Activated CD4-positive, alpha-beta memory T cell treated with anti-CD3 and anti-CD28 coated beads for 36 hours (primary cell): Measurements from ENCODE around the gene DAPK2. TPM values are rescaled to one million over a fixed set of nuclear protein-coding genes. Genes with fewer than 3 reads are reported as not detected.
"Not testable (repeated sequence)": the region's sequence is repeated elsewhere in the genome, so short reads cannot be mapped to it uniquely, and the experiment has no call there.

Source experiments
- CTCF ChIA-PET: fragments of 350-600 bp; sonication (Branson Sonifier 250); formaldehyde crosslinking; loops from one replicate; lab custom pipeline; 2021; ENCODE audit warnings: antibody characterized with exemption, inconsistent platforms; lab: Charles Lee
- POLR2A ChIA-PET: fragments of 350-600 bp; sonication (Branson Sonifier 250); formaldehyde crosslinking; loops from one replicate; lab custom pipeline; 2021; ENCODE audit warnings: antibody characterized with exemption; lab: Charles Lee
- DNase-seq: peaks from one replicate; pipeline ENCODE4 v3.0.0-alpha.2; 2020
- H3K27ac Mint-ChIP-seq: one replicate; pipeline ENCODE4 v1.8.0; 2021; ENCODE audit warnings: mixed read lengths
- H3K27me3 Mint-ChIP-seq: one replicate; pipeline ENCODE4 v1.8.0; 2021; ENCODE audit warnings: mixed read lengths
- H3K36me3 Mint-ChIP-seq: one replicate; pipeline ENCODE4 v1.8.0; 2021; ENCODE audit warnings: mixed read lengths
- H3K4me1 Mint-ChIP-seq: one replicate; pipeline ENCODE4 v1.8.0; 2021; ENCODE audit warnings: low read depth, mixed read lengths
- H3K4me3 Mint-ChIP-seq: one replicate; pipeline ENCODE4 v1.8.0; 2021; ENCODE audit warnings: mild to moderate bottlenecking, mixed read lengths
- H3K9me3 Mint-ChIP-seq: one replicate; pipeline ENCODE4 v1.8.0; 2021; ENCODE audit warnings: mixed read lengths
- intact Hi-C: fragments of 100-400 bp; cut with micrococcal nuclease; formaldehyde crosslinking; loops from one replicate; pipeline ENCODE4 v1.15.1; 2023
- total RNA-seq, 2 experiments: library from RNA; stranded (reverse); gene quantifications; one replicate each; pipeline ENCODE4 v1.2.3, GENCODE V29; 2021

DAPK2 gene
- under 1 TPM; 0.81 to 0.87 TPM for total RNA-seq

- intact Hi-C loops: loop anchor here (1.0 to 10.0 kb wide), 6 partner anchors 37 to 294 kb away; partner anchors contain the start of gene HERC1
- no peaks in the 10 kb centered on the region for H3K9me3 Mint-ChIP-seq
- H3K27me3 Mint-ChIP-seq: peaks cover 17% of the 10 kb centered on the region
- H3K27ac Mint-ChIP-seq: no peak within 1 kb of the TSS
- no peaks in the 10 kb centered on the region for H3K36me3 Mint-ChIP-seq
- POLR2A ChIA-PET: interaction anchor here (1.3 to 1.9 kb wide), 3 partner anchors 37 to 101 kb away, joined by 4 to 6 read pairs (median 5); no protein-coding TSS in a partner anchor
- H3K4me1 Mint-ChIP-seq: peaks cover 4% of the 10 kb centered on the region
- H3K4me3 Mint-ChIP-seq: peak within 1 kb of the TSS; percentile 53
- DNase-seq: peak; percentile 75
- CTCF ChIA-PET: interaction anchor here (0.6 to 10.7 kb wide), 69 partner anchors 9 to 604 kb away, joined by 3 to 160 read pairs (median 4); no protein-coding TSS in a partner anchor
Observed at GRCh38 chr15:64046421-64047153, at the start of gene DAPK2. TSS of gene DAPK2 (minus strand) at chr15:64046485. CDS start at chr15:64040261, 6,224 bp downstream.

GRCh38 chr15:64095431-64095794, 49.1 kb upstream of the DAPK2 start:
- H3K9me3 Mint-ChIP-seq: no peaks in the 10 kb centered on the region
- no peak for DNase-seq
- ChIA-PET CTCF (interaction anchor here (1.4 kb wide), 1 partner anchor 10 kb away, joined by 3 read pairs; no protein-coding TSS in a partner anchor), POLR2A (interaction anchor here (1.3 kb wide), 1 partner anchor 16 kb away, joined by 3 read pairs; no protein-coding TSS in a partner anchor)
- H3K4me1 Mint-ChIP-seq: peaks cover 62% of the 10 kb centered on the region
- no peaks in the 10 kb centered on the region for H3K27me3 Mint-ChIP-seq
- intact Hi-C loops: loop anchor here (1.0 to 10.0 kb wide), 9 partner anchors 68 to 911 kb away; partner anchors contain the start of genes PCLAF, PPIB, RAB8B and TRIP4
- H3K4me3 Mint-ChIP-seq: peak overlapping the region; percentile 99
- peaks cover 6% of the 10 kb centered on the region for H3K36me3 Mint-ChIP-seq
- H3K27ac Mint-ChIP-seq: peak overlapping the region; percentile 97

GRCh38 chr15:64093627-64094417, 47.5 kb upstream of the DAPK2 start, which contains the start of gene CIAO2A:
TSS of gene CIAO2A (minus strand) at chr15:64093838. CDS start at chr15:64093768, 70 bp downstream.
- intact Hi-C loops: loop anchor here (1.0 to 10.0 kb wide), 10 partner anchors 17 to 909 kb away; partner anchors contain the start of genes HERC1, PCLAF, RAB8B and TRIP4
- Mint-ChIP-seq H3K9me3 (no peaks in the 10 kb centered on the region), H3K27ac (peak within 1 kb of the TSS; percentile 97), H3K4me3 (peak within 1 kb of the TSS; percentile 99), H3K27me3 (no peaks in the 10 kb centered on the region), H3K4me1 (peaks cover 62% of the 10 kb centered on the region), H3K36me3 (peaks cover 6% of the 10 kb centered on the region)
- DNase-seq: peak; percentile 98
- CTCF ChIA-PET: interaction anchor here (0.7 to 1.8 kb wide), 7 partner anchors 18 to 342 kb away, joined by 3 to 15 read pairs (median 4); no protein-coding TSS in a partner anchor
- POLR2A ChIA-PET: interaction anchor here (0.7 to 2.7 kb wide), 10 partner anchors 17 to 590 kb away, joined by 3 to 8 read pairs (median 4); partner anchors contain the start of genes HERC1 and PPIB

GRCh38 chr15:64092864-64093626, 46.8 kb upstream of the DAPK2 start:
- H3K4me3 Mint-ChIP-seq: peak overlapping the region; percentile 99
- peak overlapping the region; percentile 97 for H3K27ac Mint-ChIP-seq
- DNase-seq: peak; percentile 71
- POLR2A ChIA-PET: interaction anchor here (0.8 to 2.7 kb wide), 9 partner anchors 18 to 589 kb away, joined by 3 to 8 read pairs (median 4); partner anchors contain the start of genes HERC1 and PPIB
- H3K9me3 Mint-ChIP-seq: no peaks in the 10 kb centered on the region
- intact Hi-C loops: loop anchor here (1.0 to 10.0 kb wide), 8 partner anchors 18 to 908 kb away; partner anchors contain the start of genes HERC1, PCLAF, RAB8B and TRIP4
- CTCF ChIA-PET: interaction anchor here (0.7 to 1.8 kb wide), 7 partner anchors 17 to 341 kb away, joined by 3 to 15 read pairs (median 4); no protein-coding TSS in a partner anchor
- peaks cover 10% of the 10 kb centered on the region for H3K36me3 Mint-ChIP-seq
- H3K27me3 Mint-ChIP-seq: no peaks in the 10 kb centered on the region
- H3K4me1 Mint-ChIP-seq: peaks cover 57% of the 10 kb centered on the region

- CTCF ChIA-PET: interaction anchor here (0.6 to 1.8 kb wide), 6 partner anchors 16 to 340 kb away, joined by 3 to 15 read pairs (median 4); no protein-coding TSS in a partner anchor
- no peaks in the 10 kb centered on the region for H3K27me3 Mint-ChIP-seq
- H3K4me3 Mint-ChIP-seq: peak overlapping the region; percentile 99
- H3K36me3 Mint-ChIP-seq: peaks cover 18% of the 10 kb centered on the region
- no peaks in the 10 kb centered on the region for H3K9me3 Mint-ChIP-seq
- POLR2A ChIA-PET: interaction anchor here (1.4 to 2.7 kb wide), 2 partner anchors 82 to 259 kb away, joined by 6 to 8 read pairs; partner anchors contain the start of gene HERC1
- peak overlapping the region; percentile 97 for H3K27ac Mint-ChIP-seq
- intact Hi-C loops: loop anchor here (2.0 to 10.0 kb wide), 6 partner anchors 19 to 907 kb away; partner anchors contain the start of genes PCLAF, RAB8B and TRIP4
- no peak for DNase-seq
- H3K4me1 Mint-ChIP-seq: peaks cover 49% of the 10 kb centered on the region
Observed at GRCh38 chr15:64092075-64092820, 46.0 kb upstream of the DAPK2 start.

GRCh38 chr15:64090527-64090926, 44.2 kb upstream of the DAPK2 start:
- Mint-ChIP-seq H3K27me3 (no peaks in the 10 kb centered on the region), H3K36me3 (peaks cover 19% of the 10 kb centered on the region), H3K4me1 (peaks cover 37% of the 10 kb centered on the region), H3K27ac (no peak overlapping the region), H3K9me3 (no peaks in the 10 kb centered on the region), H3K4me3 (no peak overlapping the region)
- DNase-seq: no peak
- POLR2A ChIA-PET: no interaction called here
- CTCF ChIA-PET: interaction anchor here (1.1 to 1.5 kb wide), 3 partner anchors 36 to 337 kb away, joined by 3 read pairs; no protein-coding TSS in a partner anchor
- intact Hi-C loops: loop anchor here (10.0 kb wide), 5 partner anchors 154 to 906 kb away; partner anchors contain the start of genes PCLAF, RAB8B and TRIP4

- H3K9me3 Mint-ChIP-seq: no peaks in the 10 kb centered on the region
- intact Hi-C loops: loop anchor here (10.0 kb wide), 5 partner anchors 155 to 905 kb away; partner anchors contain the start of genes PCLAF, RAB8B and TRIP4
- no peak overlapping the region for H3K27ac Mint-ChIP-seq
- peaks cover 19% of the 10 kb centered on the region for H3K36me3 Mint-ChIP-seq
- DNase-seq: no peak
- no peak overlapping the region for H3K4me3 Mint-ChIP-seq
- ChIA-PET POLR2A (no interaction called here), CTCF (interaction anchor here (0.6 to 1.7 kb wide), 3 partner anchors 20 to 371 kb away, joined by 3 to 4 read pairs (median 3); no protein-coding TSS in a partner anchor)
- H3K27me3 Mint-ChIP-seq: no peaks in the 10 kb centered on the region
- peaks cover 29% of the 10 kb centered on the region for H3K4me1 Mint-ChIP-seq
Observed at GRCh38 chr15:64089543-64090280, 43.4 kb upstream of the DAPK2 start.

GRCh38 chr15:64082757-64083156, 36.5 kb upstream of the DAPK2 start:
- no peaks in the 10 kb centered on the region for H3K27me3 Mint-ChIP-seq
- no peaks in the 10 kb centered on the region for H3K9me3 Mint-ChIP-seq
- intact Hi-C loops: no loop called here
- ChIA-PET CTCF (interaction anchor here (0.7 to 1.2 kb wide), 2 partner anchors 137 to 256 kb away, joined by 4 read pairs; no protein-coding TSS in a partner anchor), POLR2A (no interaction called here)
- H3K36me3 Mint-ChIP-seq: peaks cover 20% of the 10 kb centered on the region
- no peak overlapping the region for H3K4me3 Mint-ChIP-seq
- no peak for DNase-seq
- H3K27ac Mint-ChIP-seq: no peak overlapping the region
- H3K4me1 Mint-ChIP-seq: no peaks in the 10 kb centered on the region

- H3K27ac Mint-ChIP-seq, intact Hi-C loops, H3K27me3 Mint-ChIP-seq, H3K9me3 Mint-ChIP-seq, DNase-seq, H3K36me3 Mint-ChIP-seq, H3K4me3 Mint-ChIP-seq, H3K4me1 Mint-ChIP-seq, POLR2A ChIA-PET: not testable (repeated sequence)
- CTCF ChIA-PET: interaction anchor here (0.6 to 1.8 kb wide), 3 partner anchors 255 to 439 kb away, joined by 3 to 6 read pairs (median 4); no protein-coding TSS in a partner anchor
Observed at GRCh38 chr15:64073496-64073895, 27.2 kb upstream of the DAPK2 start.
